AG10803 (cell line): ENCODE results near the gene SLC38A7.

ENCODE experiments used
- DNase-seq: peaks from one replicate; pipeline ENCODE4 v3.0.0; 2010; ENCODE audit warnings: low read depth
- H3K4me3 ChIP-seq: 2 replicates; pipeline ENCODE4 v1.5.1; 2011; ENCODE audit warnings: mild to moderate bottlenecking, low read length, control low read depth
- CTCF ChIP-seq: conservative IDR thresholded peaks from 2 replicates; pipeline ENCODE4 v1.5.1; 2011; ENCODE audit warnings: mild to moderate bottlenecking, low read length, control low read depth, inconsistent platforms

Gene SLC38A7

GRCh38 chr16:58727028-58727781 is 42.6 kb upstream of the SLC38A7 start:
- DNase-seq = no peak
- no peak for TF ChIP-seq CTCF

GRCh38 chr16:58723109-58723508 is 38.5 kb upstream of the SLC38A7 start:
- no peak for TF ChIP-seq CTCF
- H3K4me3 ChIP-seq = no peak overlapping the region
- no peak for DNase-seq

More at GRCh38 chr16:58727028-58727781, 42.6 kb upstream of the SLC38A7 start:
- H3K4me3 ChIP-seq = no peak overlapping the region

GRCh38 chr16:58717994-58718393 is 33.4 kb upstream of the SLC38A7 start:
- no peak for DNase-seq
- no peak for TF ChIP-seq CTCF
- no peak overlapping the region for H3K4me3 ChIP-seq

- no peak for TF ChIP-seq CTCF
- no peak for DNase-seq
- H3K4me3 ChIP-seq = no peak overlapping the region
Measured at GRCh38 chr16:58716468-58716867, 31.9 kb upstream of the SLC38A7 start.

- no peak for DNase-seq
- no peak for TF ChIP-seq CTCF
- H3K4me3 ChIP-seq = no peak overlapping the region
Measured at GRCh38 chr16:58713742-58714141, 29.2 kb upstream of the SLC38A7 start.

- no peak for TF ChIP-seq CTCF
- DNase-seq = no peak
- H3K4me3 ChIP-seq = no peak overlapping the region
Measured at GRCh38 chr16:58709333-58709732, 24.8 kb upstream of the SLC38A7 start.

GRCh38 chr16:58699151-58699550 is 14.6 kb upstream of the SLC38A7 start:
- no peak for DNase-seq
- H3K4me3 ChIP-seq = no peak overlapping the region

More at GRCh38 chr16:58699151-58699550, 14.6 kb upstream of the SLC38A7 start:
- no peak for TF ChIP-seq CTCF
